Sigmoid colon (tissue), 4 donors: ENCODE results near the gene CCR5.

Experiments used
- CTCF ChIP-seq, 4 experiments: fragments of 450-650 bp in 3 of 4; fragments of 200-600 bp in 1 of 4; IDR thresholded peaks; one replicate each; pipeline ENCODE4 v1.5.1; 2016 to 2019; ENCODE audit warnings: antibody characterized with exemption in 4 of 4, mild to moderate bottlenecking in 3 of 4, moderate library complexity in 2 of 4
- EP300 ChIP-seq, 4 donors: sonication (generic); formaldehyde crosslinking; IDR thresholded peaks; one replicate each; pipeline ENCODE4 v1.6.1; 2017; ENCODE audit warnings: antibody characterized with exemption in 4 of 4
- POLR2A ChIP-seq, 2 donors: fragments of 450-650 bp; IDR thresholded peaks; one replicate each; pipeline ENCODE4 v1.6.1; 2016; ENCODE audit warnings: antibody characterized with exemption in 2 of 2, mild to moderate bottlenecking in 2 of 2, moderate library complexity in 2 of 2

GRCh38 chr3:46420931-46421330, 50.2 kb downstream of the CCR5 start:
- no peak for TF ChIP-seq POLR2A (IDR thresholded peaks at IDR 0.05)
- no peak for TF ChIP-seq CTCF (IDR thresholded peaks at IDR 0.05)
- TF ChIP-seq EP300 (IDR thresholded peaks at IDR 0.05), result no peak
